ENCODE measurements around the gene POLR3C. TPM values are rescaled to one million over a fixed set of nuclear protein-coding genes. Genes with fewer than 3 reads are reported as not detected.

POLR3C gene
- total and polyA plus RNA-seq, 2 of the 4 experiments (the other 2 are of a cell fraction) = 47.0 to 94.1 TPM

DNA sequence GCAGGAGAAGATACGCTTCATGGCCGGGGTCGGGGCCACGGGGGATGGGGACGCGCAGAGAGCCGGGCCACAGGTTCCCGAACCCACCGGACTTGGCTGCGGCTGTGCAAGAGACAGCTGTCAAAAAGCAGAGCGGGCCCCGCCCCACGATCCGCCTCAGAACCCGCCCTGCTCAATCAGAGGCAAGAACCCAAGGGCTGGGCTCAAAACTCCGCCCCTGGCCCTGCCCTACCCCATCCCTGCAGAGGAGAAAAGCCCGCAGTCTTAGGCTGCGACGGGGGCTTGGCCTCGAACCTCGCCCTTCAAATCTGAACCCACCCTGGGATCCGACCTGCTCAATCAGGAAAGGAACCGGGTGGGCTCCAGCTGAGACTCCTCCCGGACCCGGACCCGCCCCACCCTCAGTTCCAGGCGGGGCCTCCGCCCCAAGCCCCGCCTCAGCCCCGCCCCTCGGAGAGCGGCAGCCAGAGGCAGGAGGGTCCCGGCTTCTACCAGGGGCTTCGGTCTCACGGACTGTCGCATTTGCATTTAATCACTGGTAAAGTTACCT lies 61.8 kb downstream of the POLR3C start, which contains the start of gene ANKRD35:
ANKRD35 (minus strand) TSS at position 129 of the 550 bp plus-strand sequence; CDS start at position 21, 108 bp downstream.
- Histone ChIP-seq H3K18ac (ENCODE audit: low read depth, low read length) (no peak within 1 kb of the TSS), H3K79me1 (ENCODE audit: low read depth in 1 of 2, low read length in 2 of 2) (no peaks in the 10 kb centered on the region), H3K4me3 (ENCODE audit: insufficient read depth, low read depth, low read length) (peak within 1 kb of the TSS; percentile 71), H3K4me1 (ENCODE audit: control insufficient read depth, insufficient read depth, low read length) (0 out of 2 replicates have a peak, but pooled peaks cover 3% of the 10 kb centered on the region), H3K27ac (ENCODE audit: insufficient read depth, low read length) (no peak within 1 kb of the TSS), H2AFZ (replicated peaks; ENCODE audit: low read length, poor library complexity) (peak within 1 kb of the TSS; percentile 97), H2AK9ac (replicated peaks; ENCODE audit: low read depth, low read length, poor library complexity) (no peak within 1 kb of the TSS), H4K5ac (ENCODE audit: low read depth, low read length) (no peak within 1 kb of the TSS), H2AK5ac (ENCODE audit: low read depth, low read length) (no peak within 1 kb of the TSS), H3K9ac (ENCODE audit: low read depth, low read length) (no peak within 1 kb of the TSS), H3K23ac (ENCODE audit: low read depth, low read length) (peak within 1 kb of the TSS; percentile 3; the same call in 1 of the 2 replicates), H2BK20ac (ENCODE audit: low read depth, low read length) (no peak within 1 kb of the TSS), H3K36me3 (ENCODE audit: control insufficient read depth, insufficient read depth, low read length) (no peaks in the 10 kb centered on the region), H2BK120ac (ENCODE audit: low read depth, low read length) (no peak within 1 kb of the TSS), H2BK5ac (ENCODE audit: low read depth, low read length, poor library complexity, severe bottlenecking) (no peak within 1 kb of the TSS), H4K20me1 (ENCODE audit: insufficient read depth, low read length) (no peaks in the 10 kb centered on the region), H4K91ac (ENCODE audit: insufficient read depth, low read depth, low read length) (no peak within 1 kb of the TSS), H3K9me1 (ENCODE audit: insufficient read depth, low read length) (0 out of 2 replicates have a peak, but pooled peaks cover 3% of the 10 kb centered on the region), H2BK15ac (ENCODE audit: low read depth, low read length) (no peak within 1 kb of the TSS), H3K4ac (ENCODE audit: low read depth, low read length) (no peak within 1 kb of the TSS), H3K56ac (ENCODE audit: extremely low read depth, insufficient read depth, low read length) (no peak within 1 kb of the TSS), H3K4me2 (ENCODE audit: low read depth, low read length) (peak within 1 kb of the TSS; percentile 78), H4K8ac (ENCODE audit: low read depth in 2 of 2, low read length in 2 of 2) (no peak within 1 kb of the TSS), H3K27me3 (ENCODE audit: control insufficient read depth, insufficient read depth, low read length) (peaks cover 3% of the 10 kb centered on the region; the same call in 1 of the 2 replicates), H3K9me3 (ENCODE audit: control insufficient read depth, insufficient read depth, low read length) (no peaks in the 10 kb centered on the region), H3K14ac (replicated peaks; ENCODE audit: low read depth, low read length) (no peak within 1 kb of the TSS)
- TF ChIP-seq, protein P1, sequence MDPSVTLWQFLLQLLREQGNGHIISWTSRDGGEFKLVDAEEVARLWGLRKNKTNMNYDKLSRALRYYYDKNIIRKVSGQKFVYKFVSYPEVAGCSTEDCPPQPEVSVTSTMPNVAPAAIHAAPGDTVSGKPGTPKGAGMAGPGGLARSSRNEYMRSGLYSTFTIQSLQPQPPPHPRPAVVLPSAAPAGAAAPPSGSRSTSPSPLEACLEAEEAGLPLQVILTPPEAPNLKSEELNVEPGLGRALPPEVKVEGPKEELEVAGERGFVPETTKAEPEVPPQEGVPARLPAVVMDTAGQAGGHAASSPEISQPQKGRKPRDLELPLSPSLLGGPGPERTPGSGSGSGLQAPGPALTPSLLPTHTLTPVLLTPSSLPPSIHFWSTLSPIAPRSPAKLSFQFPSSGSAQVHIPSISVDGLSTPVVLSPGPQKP (IDR thresholded peaks at IDR 0.05; ENCODE audit: borderline replicate concordance, low read depth, low read length) = no peak
- TF ChIP-seq MAZ (IDR thresholded peaks at IDR 0.05; ENCODE audit: borderline replicate concordance, low read depth, low read length) (peak; percentile 69; the same call in 1 of the 2 replicates), RCOR1 (IDR thresholded peaks at IDR 0.05; ENCODE audit: insufficient replicate concordance, low read length) (no peak)
- ATAC-seq (ENCODE audit: low read depth) = peak; percentile 99
- dilution Hi-C loops (cut with HindIII; ENCODE audit: low sequenced_read_pairs, unreplicated experiment) = no loop called here
- intact Hi-C loops (cut with micrococcal nuclease) = no loop called here
- BruUV-seq (replicated peaks) = no TSS peak
- CTCF ChIA-PET = no interaction called here
- DNase-seq = peak; percentile 34
- in situ Hi-C loops (cut with MboI; ENCODE audit: low sequenced_read_pairs) = no loop called here
- POLR2A ChIA-PET (ENCODE audit: unreplicated experiment) = interaction anchor here (0.6 kb wide), 1 partner anchor 33 kb away, joined by 4 read pairs; the partner anchor contains the start of gene PEX11B
- WGBS, 2 experiments (ENCODE audit: extremely low coverage in 2 of 2, insufficient read length in 1 of 2) = 1% methylated on average over 13 of the region's 36 CpGs; no CpG with 5 or more reads in 1 of the 2 experiments
